ENCODE measurements around the gene COL25A1. TPM values are rescaled to one million over a fixed set of nuclear protein-coding genes. Genes with fewer than 3 reads are reported as not detected.

The COL25A1 gene
- total and polyA plus RNA-seq, 2 donors (not counting 3 experiments of a cell fraction or from before 2014, with no cell fraction given): 0.21 to 3.5 TPM

DNA sequence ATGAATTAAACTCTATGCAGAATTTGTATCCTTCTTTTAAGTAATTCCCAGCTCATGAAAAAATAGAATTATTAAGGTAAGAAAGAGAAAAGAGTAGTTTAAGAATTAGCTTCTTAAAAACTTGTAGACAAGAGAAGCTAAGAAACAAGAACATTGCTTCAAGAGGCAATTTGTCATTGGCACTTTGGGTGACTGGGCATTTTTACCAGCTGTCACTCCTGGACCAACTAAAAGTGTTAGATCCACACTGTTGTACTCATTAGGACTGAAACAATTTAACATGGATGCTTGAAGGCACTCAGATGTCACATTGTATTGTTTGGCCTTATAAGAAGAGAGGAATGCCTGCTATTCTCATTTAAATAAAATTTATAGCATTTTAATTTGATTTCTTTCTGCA lies 7.4 kb downstream of the COL25A1 start:
- TF ChIP-seq EZH2 (IDR thresholded peaks at IDR 0.05; ENCODE audit: borderline replicate concordance, low read depth, low read length, severe bottlenecking): no peak
- no peak for TF ChIP-seq GATA2 (IDR thresholded peaks at IDR 0.05; ENCODE audit: insufficient read depth, insufficient read length, low read depth, low read length)
- H2AFZ ChIP-seq (ENCODE audit: low read depth, low read length): no peak overlapping the region
- intact Hi-C loops (cut with micrococcal nuclease) (loop anchor here (10.0 kb wide), 1 partner anchor 110 kb away; no protein-coding TSS in a partner anchor), dilution Hi-C loops (cut with MboI; ENCODE audit: extremely low pct_ligation_motif_present, low sequenced_read_pairs) (no loop called here)
- H3K27ac ChIP-seq (ENCODE audit: insufficient read depth, low read depth, low read length): no peak overlapping the region
- H3K4me1 ChIP-seq (ENCODE audit: control insufficient read depth, extremely low read depth, insufficient read depth, low read length): peaks cover 9% of the 10 kb centered on the region
- H3K9me1 ChIP-seq (replicated peaks; ENCODE audit: control insufficient read depth, extremely low read depth, insufficient read depth, low read length): no peaks in the 10 kb centered on the region
- DNase-seq (ENCODE audit: low read depth, low spot score): no peak
- no peaks in the 10 kb centered on the region for H4K20me1 ChIP-seq (replicated peaks; ENCODE audit: control insufficient read depth, extremely low read depth, insufficient read depth, low read length)
- no peaks in the 10 kb centered on the region for H3K27me3 ChIP-seq (ENCODE audit: control insufficient read depth in 2 of 2, insufficient read depth in 2 of 2, low read length in 2 of 2)
- H3K79me2 ChIP-seq (ENCODE audit: control insufficient read depth, insufficient read depth, low read length): no peaks in the 10 kb centered on the region
- POLR2A ChIA-PET: interaction anchor here (1.1 kb wide), 1 partner anchor 13 kb away, joined by 13 read pairs; no protein-coding TSS in a partner anchor
- FAIRE-seq: no peak
- BruUV-seq (replicated peaks): no TSS peak
- no peaks in the 10 kb centered on the region for H3K9me3 ChIP-seq (replicated peaks; ENCODE audit: control insufficient read depth, insufficient read depth, low read length)
- no peaks in the 10 kb centered on the region for H3K36me3 ChIP-seq (ENCODE audit: control insufficient read depth in 2 of 2, extremely low read depth in 1 of 2, insufficient read depth in 2 of 2, low read length in 2 of 2)
- no peak overlapping the region for H3K4me3 ChIP-seq (replicated peaks in 1 of 3; ENCODE audit: insufficient read depth in 1 of 3, low read depth in 1 of 3, low read length in 3 of 3)
- no peak overlapping the region for H3K9ac ChIP-seq (replicated peaks; ENCODE audit: extremely low read depth, insufficient read depth, low read length)
- H3K4me2 ChIP-seq (ENCODE audit: insufficient read depth, low read length): no peak overlapping the region
- CTCF ChIA-PET: interaction anchor here (1.2 kb wide), 1 partner anchor 14 kb away, joined by 4 read pairs; no protein-coding TSS in a partner anchor

DNA sequence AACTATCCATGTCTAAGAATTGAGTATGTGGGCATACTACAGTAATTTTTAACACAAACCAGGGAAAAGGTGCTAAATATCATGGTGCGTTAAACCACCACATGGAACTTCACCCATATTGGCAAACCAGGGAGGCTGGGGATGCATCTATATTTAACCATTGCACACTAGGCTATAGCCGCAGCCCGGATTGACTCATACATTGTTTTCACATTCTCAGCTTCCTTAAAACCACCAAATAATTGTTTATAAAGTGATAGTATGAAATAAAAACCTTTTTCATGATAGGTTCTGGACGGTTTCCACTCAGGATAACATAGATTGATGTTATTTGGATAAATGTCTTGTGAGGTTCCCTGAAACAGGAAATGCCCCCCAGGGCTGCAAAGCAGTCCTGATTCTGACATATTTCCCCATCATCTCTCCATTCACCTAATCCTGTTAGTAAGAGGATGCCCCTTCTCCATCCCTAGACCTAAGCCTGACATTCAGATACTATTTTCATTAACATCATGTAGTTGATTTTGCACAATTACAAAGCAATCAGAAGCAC lies 7.9 kb downstream of the COL25A1 start:
- ChIA-PET CTCF (interaction anchor here (1.1 to 1.2 kb wide), 2 partner anchors 14 to 110 kb away, joined by 3 to 4 read pairs; no protein-coding TSS in a partner anchor), POLR2A (interaction anchor here (1.1 kb wide), 1 partner anchor 14 kb away, joined by 13 read pairs; no protein-coding TSS in a partner anchor)
- DNase-seq (ENCODE audit: low read depth, low spot score) (no peak), FAIRE-seq (no peak)
- H3K9me3 ChIP-seq (replicated peaks; ENCODE audit: control insufficient read depth, insufficient read depth, low read length): no peaks in the 10 kb centered on the region
- no peak overlapping the region for H3K9ac ChIP-seq (replicated peaks; ENCODE audit: extremely low read depth, insufficient read depth, low read length)
- BruUV-seq (replicated peaks): no TSS peak
- no peak overlapping the region for H2AFZ ChIP-seq (ENCODE audit: low read depth, low read length)
- intact Hi-C loops (cut with micrococcal nuclease) (loop anchor here (5.0 to 10.0 kb wide), 2 partner anchors 77 to 110 kb away; no protein-coding TSS in a partner anchor), dilution Hi-C loops (cut with MboI; ENCODE audit: extremely low pct_ligation_motif_present, low sequenced_read_pairs) (no loop called here)
- no peak overlapping the region for H3K27ac ChIP-seq (ENCODE audit: insufficient read depth, low read depth, low read length)
- H3K27me3 ChIP-seq (ENCODE audit: control insufficient read depth in 2 of 2, insufficient read depth in 2 of 2, low read length in 2 of 2): no peaks in the 10 kb centered on the region
- peaks cover 9% of the 10 kb centered on the region for H3K4me1 ChIP-seq (ENCODE audit: control insufficient read depth, extremely low read depth, insufficient read depth, low read length)
- no peaks in the 10 kb centered on the region for H3K79me2 ChIP-seq (ENCODE audit: control insufficient read depth, insufficient read depth, low read length)
- no peaks in the 10 kb centered on the region for H3K36me3 ChIP-seq (ENCODE audit: control insufficient read depth in 2 of 2, extremely low read depth in 1 of 2, insufficient read depth in 2 of 2, low read length in 2 of 2)
- H3K4me2 ChIP-seq (ENCODE audit: insufficient read depth, low read length): no peak overlapping the region
- no peaks in the 10 kb centered on the region for H3K9me1 ChIP-seq (replicated peaks; ENCODE audit: control insufficient read depth, extremely low read depth, insufficient read depth, low read length)
- H4K20me1 ChIP-seq (replicated peaks; ENCODE audit: control insufficient read depth, extremely low read depth, insufficient read depth, low read length): no peaks in the 10 kb centered on the region
- TF ChIP-seq, protein P1, sequence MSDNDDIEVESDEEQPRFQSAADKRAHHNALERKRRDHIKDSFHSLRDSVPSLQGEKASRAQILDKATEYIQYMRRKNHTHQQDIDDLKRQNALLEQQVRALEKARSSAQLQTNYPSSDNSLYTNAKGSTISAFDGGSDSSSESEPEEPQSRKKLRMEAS (IDR thresholded peaks at IDR 0.05; ENCODE audit: insufficient read depth, insufficient read length): no peak
- TF ChIP-seq POLR2A (IDR thresholded peaks at IDR 0.05; ENCODE audit: low read depth, low read length): no peak
- TF ChIP-seq, protein P2, sequence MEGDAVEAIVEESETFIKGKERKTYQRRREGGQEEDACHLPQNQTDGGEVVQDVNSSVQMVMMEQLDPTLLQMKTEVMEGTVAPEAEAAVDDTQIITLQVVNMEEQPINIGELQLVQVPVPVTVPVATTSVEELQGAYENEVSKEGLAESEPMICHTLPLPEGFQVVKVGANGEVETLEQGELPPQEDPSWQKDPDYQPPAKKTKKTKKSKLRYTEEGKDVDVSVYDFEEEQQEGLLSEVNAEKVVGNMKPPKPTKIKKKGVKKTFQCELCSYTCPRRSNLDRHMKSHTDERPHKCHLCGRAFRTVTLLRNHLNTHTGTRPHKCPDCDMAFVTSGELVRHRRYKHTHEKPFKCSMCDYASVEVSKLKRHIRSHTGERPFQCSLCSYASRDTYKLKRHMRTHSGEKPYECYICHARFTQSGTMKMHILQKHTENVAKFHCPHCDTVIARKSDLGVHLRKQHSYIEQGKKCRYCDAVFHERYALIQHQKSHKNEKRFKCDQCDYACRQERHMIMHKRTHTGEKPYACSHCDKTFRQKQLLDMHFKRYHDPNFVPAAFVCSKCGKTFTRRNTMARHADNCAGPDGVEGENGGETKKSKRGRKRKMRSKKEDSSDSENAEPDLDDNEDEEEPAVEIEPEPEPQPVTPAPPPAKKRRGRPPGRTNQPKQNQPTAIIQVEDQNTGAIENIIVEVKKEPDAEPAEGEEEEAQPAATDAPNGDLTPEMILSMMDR (IDR thresholded peaks at IDR 0.05; ENCODE audit: extremely low read depth in 1 of 2, insufficient read depth in 1 of 2, low read depth in 1 of 2, low read length in 2 of 2): no peak
- TF ChIP-seq FOS (IDR thresholded peaks at IDR 0.05; ENCODE audit: borderline replicate concordance, insufficient read depth, low read length): no peak
- TF ChIP-seq EZH2 (IDR thresholded peaks at IDR 0.05; ENCODE audit: borderline replicate concordance, low read depth, low read length, severe bottlenecking): no peak
- no peak for TF ChIP-seq POLR2AphosphoS5 (IDR thresholded peaks at IDR 0.05; ENCODE audit: insufficient read depth, low read depth, low read length)
- no peak for TF ChIP-seq GATA2 (IDR thresholded peaks at IDR 0.05; ENCODE audit: insufficient read depth, insufficient read length, low read depth, low read length)
- TF ChIP-seq MYC (IDR thresholded peaks at IDR 0.05; ENCODE audit: low read depth, low read length): no peak
- TF ChIP-seq JUN (IDR thresholded peaks at IDR 0.05; ENCODE audit: borderline replicate concordance, insufficient read depth, insufficient read length, low read depth): no peak
- no peak overlapping the region for H3K4me3 ChIP-seq (replicated peaks in 1 of 3; ENCODE audit: insufficient read depth in 1 of 3, low read depth in 1 of 3, low read length in 3 of 3)
